Liver (tissue), 9 donors: ENCODE measurements around the gene MRPL30. TPM values are rescaled to one million over a fixed set of nuclear protein-coding genes. Genes with fewer than 3 reads are reported as not detected.

Experiments used
- DNase-seq: peaks from one replicate; pipeline ENCODE4 v3.0.0-alpha.2; 2017; ENCODE audit warnings: low spot score
- H3K27ac ChIP-seq, 2 donors: one replicate each; pipeline ENCODE4 v1.7.0; 2013; ENCODE audit warnings: inconsistent platforms in 2 of 2, low read length in 2 of 2, control low read depth in 1 of 2, low read depth in 1 of 2, mild to moderate bottlenecking in 1 of 2
- H3K27me3 ChIP-seq, 4 donors: one replicate each; pipeline versions ENCODE4 v1.6.1 to v1.7.0; 2013; ENCODE audit warnings: low read length in 3 of 4, inconsistent platforms in 1 of 4, mild to moderate bottlenecking in 1 of 4, moderate library complexity in 1 of 4; ENCODE audit not compliant: control insufficient read depth in 4 of 4, insufficient read depth in 4 of 4
- H3K36me3 ChIP-seq, 4 donors: one replicate each; pipeline versions ENCODE4 v1.6.1 to v1.7.0; 2013; ENCODE audit warnings: low read length in 3 of 4, mild to moderate bottlenecking in 3 of 4, low read depth in 1 of 4, moderate library complexity in 1 of 4; ENCODE audit not compliant: control insufficient read depth in 4 of 4, insufficient read depth in 3 of 4
- H3K4me1 ChIP-seq, 4 donors: one replicate each; pipeline versions ENCODE4 v1.6.1 to v1.7.0; 2013; ENCODE audit warnings: low read length in 3 of 4, mild to moderate bottlenecking in 3 of 4, moderate library complexity in 1 of 4; ENCODE audit not compliant: control insufficient read depth in 4 of 4, insufficient read depth in 4 of 4
- H3K4me3 ChIP-seq, 3 donors: one replicate each; pipeline versions ENCODE4 v1.6.1 to v1.7.0; 2013; ENCODE audit warnings: low read length in 3 of 3, control low read depth in 1 of 3, low read depth in 1 of 3, mild to moderate bottlenecking in 1 of 3
- H3K9ac ChIP-seq, 2 donors: one replicate each; pipeline ENCODE4 v1.7.0; 2013; ENCODE audit warnings: low read length in 2 of 2, mild to moderate bottlenecking in 2 of 2, moderate library complexity in 2 of 2, control low read depth in 1 of 2, low read depth in 1 of 2
- H3K9me3 ChIP-seq, 4 donors: one replicate each; pipeline versions ENCODE4 v1.6.1 to v1.7.0; 2013; ENCODE audit warnings: low read length in 3 of 4; ENCODE audit not compliant: control insufficient read depth in 4 of 4
- ATF3 ChIP-seq: IDR thresholded peaks from 2 replicates; pipeline ENCODE4 v1.6.1; 2016; ENCODE audit warnings: antibody characterized with exemption
- CTCF ChIP-seq: fragments of 150-350 bp; IDR thresholded peaks from 2 replicates; pipeline ENCODE4 v1.5.1; 2017; ENCODE audit warnings: improper control_type of control experiment, low read depth, low read length; ENCODE audit not compliant: missing input control
- EGR1 ChIP-seq, 2 donors: IDR thresholded peaks; 2 replicates each; pipeline ENCODE4 v1.6.1; 2016 to 2018; ENCODE audit warnings: antibody characterized with exemption in 2 of 2, low read depth in 2 of 2
- FOXA1 ChIP-seq: IDR thresholded peaks from 2 replicates; pipeline ENCODE4 v1.6.1; 2016; ENCODE audit warnings: antibody characterized with exemption
- FOXA2 ChIP-seq: IDR thresholded peaks from 2 replicates; pipeline ENCODE4 v1.6.1; 2016; ENCODE audit warnings: antibody characterized with exemption
- HNF4A ChIP-seq, 2 donors: conservative IDR thresholded peaks; 2 replicates each; pipeline ENCODE4 v1.6.1; 2016; ENCODE audit warnings: antibody characterized with exemption in 2 of 2, mild to moderate bottlenecking in 2 of 2
- HNF4G ChIP-seq: IDR thresholded peaks from 2 replicates; pipeline ENCODE4 v1.6.1; 2016; ENCODE audit warnings: antibody characterized with exemption
- MAX ChIP-seq: IDR thresholded peaks from 2 replicates; pipeline ENCODE4 v1.6.1; 2016; ENCODE audit warnings: antibody characterized with exemption
- NR2F2 ChIP-seq: IDR thresholded peaks from 2 replicates; pipeline ENCODE4 v1.6.1; 2016; ENCODE audit warnings: antibody characterized with exemption
- RAD21 ChIP-seq, 2 donors: IDR thresholded peaks; 2 replicates each; pipeline ENCODE4 v1.6.1; 2016; ENCODE audit warnings: antibody characterized with exemption in 2 of 2, mild to moderate bottlenecking in 2 of 2
- REST ChIP-seq: IDR thresholded peaks from 2 replicates; pipeline ENCODE4 v1.6.1; 2016; ENCODE audit warnings: antibody characterized with exemption, mild to moderate bottlenecking
- RXRA ChIP-seq, 2 donors: IDR thresholded peaks; 2 replicates each; pipeline ENCODE4 v1.6.1; 2017 to 2018; ENCODE audit warnings: antibody characterized with exemption in 2 of 2, mild to moderate bottlenecking in 1 of 2
- TAF1 ChIP-seq: conservative IDR thresholded peaks from 2 replicates; pipeline ENCODE4 v1.6.1; 2016; ENCODE audit warnings: antibody characterized with exemption, mild to moderate bottlenecking
- YY1 ChIP-seq: IDR thresholded peaks from 2 replicates; pipeline ENCODE4 v1.6.1; 2016; ENCODE audit warnings: antibody characterized with exemption, mild to moderate bottlenecking
- WGBS: extraction: QIAGEN DNeasy Blood & Tissue Kit; methylation state at CpG from one replicate; pipeline ENCODE4 v1.1.7; 2013; 5-methylcytosine and 5-hydroxymethylcytosine counted together
- polyA plus RNA-seq, 2 donors: library from polyadenylated mRNA; stranded (reverse) in 1 of 2; unstranded in 1 of 2; fragments of 200-250 nt in 1 of 2; fragments of >200 nt in 1 of 2; fragmentation: Nextera tagmentation in 1 of 2; extraction: Ambion mirVana in 1 of 2; gene quantifications; one replicate each; pipeline versions ENCODE4 v1.2.1 to v1.2.3, GENCODE V29; 2013 to 2015
- total RNA-seq, 2 donors: library from RNA; depleted of rRNA; stranded (reverse); fragments of >200 nt; gene quantifications; one replicate each; pipeline ENCODE4 v1.2.3, GENCODE V29; 2014
- TF ChIP-seq, protein P1 (sequence below): IDR thresholded peaks from 2 replicates; pipeline ENCODE4 v1.6.1; 2016; ENCODE audit warnings: antibody characterized with exemption
- donor health status: healthy.
- donor health status: healthy.
- donor health status: healthy.
- donor health status: healthy.
- donor health status: healthy.

The MRPL30 gene
- total and polyA plus RNA-seq, 4 donors = 11.7 to 21.0 (median 16.8) TPM

DNA sequence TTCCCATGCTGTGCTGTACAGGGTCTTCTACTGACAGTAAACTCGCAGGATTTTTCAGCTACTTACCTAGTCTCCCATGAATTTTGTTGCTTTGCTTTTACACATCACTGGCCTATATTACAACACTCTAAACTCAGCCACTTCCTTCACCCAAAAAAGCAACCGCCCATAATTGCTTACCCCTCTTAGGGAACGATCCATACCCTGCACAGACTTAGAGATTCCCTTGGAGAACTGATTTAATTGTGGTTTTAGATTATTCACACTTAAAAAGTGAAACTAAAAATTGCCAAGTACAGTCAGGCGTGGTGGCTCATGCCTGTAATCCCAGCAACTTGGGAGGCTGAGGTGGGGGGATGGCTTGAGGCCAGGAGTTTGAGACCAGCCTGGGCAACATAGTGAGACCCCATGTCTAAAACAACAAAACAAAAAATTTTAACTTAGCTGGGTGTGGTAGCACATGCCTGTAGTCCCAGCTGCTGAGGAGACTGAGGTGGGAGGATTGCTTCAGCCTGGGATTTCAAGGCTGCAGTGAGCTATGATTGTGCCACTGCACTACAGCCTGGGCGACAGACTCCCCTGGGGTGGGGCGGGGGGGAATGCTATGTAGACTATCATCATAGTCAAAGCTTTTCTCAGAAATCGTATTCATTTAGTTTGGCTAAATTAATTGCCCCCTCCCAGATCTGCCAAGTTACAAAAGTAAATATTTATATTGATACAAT lies 19.3 kb downstream of the MRPL30 start:
- TF ChIP-seq TAF1 (no peak), RXRA (IDR thresholded peaks at IDR 0.05) (no peak), REST (no peak), HNF4G (no peak), FOXA1 (no peak), EGR1 (IDR thresholded peaks at IDR 0.05; ENCODE audit: low read depth in 2 of 2) (no peak), HNF4A (conservative IDR thresholded peaks at IDR 0.05) (no peak), FOXA2 (no peak), NR2F2 (no peak), YY1 (no peak), ATF3 (no peak), RAD21 (IDR thresholded peaks at IDR 0.05) (no peak), MAX (no peak), CTCF (no peak)
- TF ChIP-seq, protein P1, sequence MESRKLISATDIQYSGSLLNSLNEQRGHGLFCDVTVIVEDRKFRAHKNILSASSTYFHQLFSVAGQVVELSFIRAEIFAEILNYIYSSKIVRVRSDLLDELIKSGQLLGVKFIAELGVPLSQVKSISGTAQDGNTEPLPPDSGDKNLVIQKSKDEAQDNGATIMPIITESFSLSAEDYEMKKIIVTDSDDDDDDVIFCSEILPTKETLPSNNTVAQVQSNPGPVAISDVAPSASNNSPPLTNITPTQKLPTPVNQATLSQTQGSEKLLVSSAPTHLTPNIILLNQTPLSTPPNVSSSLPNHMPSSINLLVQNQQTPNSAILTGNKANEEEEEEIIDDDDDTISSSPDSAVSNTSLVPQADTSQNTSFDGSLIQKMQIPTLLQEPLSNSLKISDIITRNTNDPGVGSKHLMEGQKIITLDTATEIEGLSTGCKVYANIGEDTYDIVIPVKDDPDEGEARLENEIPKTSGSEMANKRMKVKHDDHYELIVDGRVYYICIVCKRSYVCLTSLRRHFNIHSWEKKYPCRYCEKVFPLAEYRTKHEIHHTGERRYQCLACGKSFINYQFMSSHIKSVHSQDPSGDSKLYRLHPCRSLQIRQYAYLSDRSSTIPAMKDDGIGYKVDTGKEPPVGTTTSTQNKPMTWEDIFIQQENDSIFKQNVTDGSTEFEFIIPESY = no peak
- 87% methylated on average over 7 of the region's 7 CpGs for WGBS
- no peak overlapping the region for H3K9ac ChIP-seq
- no peaks in the 10 kb centered on the region for H3K27me3 ChIP-seq
- H3K9me3 ChIP-seq = no peaks in the 10 kb centered on the region
- DNase-seq = no peak
- no peaks in the 10 kb centered on the region for H3K4me1 ChIP-seq
- H3K27ac ChIP-seq = no peak overlapping the region
- peaks cover 5 to 28% (median 18%) of the 10 kb centered on the region in 4 donors for H3K36me3 ChIP-seq
- no peak overlapping the region for H3K4me3 ChIP-seq
